HCT116 (cell line): ENCODE results near the gene CFD. TPM values are rescaled to one million over a fixed set of nuclear protein-coding genes. Genes with fewer than 3 reads are reported as not detected.

Source experiments
- ATAC-seq: fragments of 200-7000 bp; cut with Tn5 transposase; 2 replicates; pipeline ENCODE4 v1.9.1; 2020; ENCODE audit warnings: mild to moderate bottlenecking, moderate library complexity
- BruUV-seq: library from RNA; stranded (reverse); fragments of 400-500 nt; replicated peaks from 2 replicates; lab custom pipeline; 2021; lab: Mats Ljungman, UMichigan
- CTCF ChIA-PET: fragments of 300-600 bp; sonication (Branson Sonifier 250); formaldehyde crosslinking; loops from one replicate; lab custom pipeline; 2021; ENCODE audit warnings: antibody characterized with exemption; lab: Charles Lee
- POLR2A ChIA-PET: fragments of 300-600, 350-600 bp; sonication (Branson Sonifier 250); formaldehyde crosslinking; loops from one replicate; lab custom pipeline; 2021; ENCODE audit warnings: antibody characterized with exemption; lab: Charles Lee
- RAD21 ChIA-PET, 2 experiments: fragments of 300-600 bp; sonication (Branson Sonifier 250); formaldehyde crosslinking; loops; one replicate each; lab custom pipeline; 2023; ENCODE audit warnings: low total read pairs in 2 of 2; ENCODE audit not compliant: uncharacterized antibody in 2 of 2, unreplicated experiment in 2 of 2, low non-redundant PET in 1 of 2; lab: Charles Lee
- DNase-seq: peaks from one replicate; pipeline ENCODE4 v3.0.0-alpha.2; 2010; ENCODE audit warnings: low read depth, low spot score
- H2AFZ ChIP-seq: fragments of 200-600 bp; shearing (Covaris generic), sonication (generic); 2 replicates; pipeline ENCODE4 v1.6.1; 2017; ENCODE audit warnings: low read depth, mixed run types, mixed read lengths, antibody characterized with exemption, low read length; ENCODE audit not compliant: poor library complexity, severe bottlenecking
- H3K27ac ChIP-seq: 2 replicates; pipeline ENCODE4 v1.5.1; 2012; ENCODE audit warnings: low read depth, low read length
- H3K27me3 ChIP-seq: fragments of 200-600 bp; sonication (generic); 2 replicates; pipeline ENCODE4 v1.6.1; 2016; ENCODE audit warnings: mixed run types, low read length, mixed read lengths; ENCODE audit not compliant: insufficient read depth
- H3K36me3 ChIP-seq, 2 experiments: fragments of 200-500 bp in 1 of 2; fragments of 200-600 bp in 1 of 2; sonication (Bioruptor generic) in 1 of 2; sonication (generic) in 1 of 2; 2 replicates each; pipeline versions ENCODE4 v1.5.1 to v1.6.1; 2014 to 2016; ENCODE audit warnings: low read length in 2 of 2, inconsistent platforms in 1 of 2, mixed read lengths in 1 of 2, mixed run types in 1 of 2; ENCODE audit not compliant: insufficient read depth in 2 of 2, control insufficient read depth in 1 of 2
- H3K4me1 ChIP-seq, 2 experiments: fragments of 200-600 bp in 1 of 2; sonication (generic) in 1 of 2; 2 replicates each; pipeline versions ENCODE4 v1.5.1 to v1.6.1; 2012 to 2017; ENCODE audit warnings: low read length in 2 of 2, inconsistent platforms in 1 of 2, mild to moderate bottlenecking in 1 of 2, mixed read lengths in 1 of 2, mixed run types in 1 of 2, moderate library complexity in 1 of 2; ENCODE audit not compliant: insufficient read depth in 2 of 2, control insufficient read depth in 1 of 2
- H3K4me2 ChIP-seq: fragments of 200-600 bp; sonication (generic); 2 replicates; pipeline ENCODE4 v1.6.1; 2017; ENCODE audit warnings: mixed run types, low read length, mixed read lengths
- H3K4me3 ChIP-seq, 2 experiments: fragments of 200-600 bp in 1 of 2; sonication (generic) in 1 of 2; replicated peaks in 1 of 2; 2 replicates each; pipeline ENCODE4 v1.5.1; 2011 to 2016; ENCODE audit warnings: low read length in 2 of 2, control low read depth in 1 of 2, low read depth in 1 of 2, mild to moderate bottlenecking in 1 of 2, mixed read lengths in 1 of 2, mixed run types in 1 of 2
- H3K79me2 ChIP-seq: fragments of 200-600 bp; sonication (generic); 2 replicates; pipeline ENCODE4 v1.6.1; 2017; ENCODE audit warnings: mild to moderate bottlenecking, mixed run types, low read length, moderate library complexity, mixed read lengths; ENCODE audit not compliant: insufficient read depth
- H3K9ac ChIP-seq: fragments of 200-600 bp; sonication (generic); 2 replicates; pipeline ENCODE4 v1.6.1; 2016; ENCODE audit warnings: low read length, mixed read lengths
- H3K9me2 ChIP-seq: fragments of 200-600 bp; sonication (generic), shearing (Covaris generic); 2 replicates; pipeline ENCODE4 v1.6.1; 2017; ENCODE audit warnings: mixed run types, mild to moderate bottlenecking, moderate library complexity; ENCODE audit not compliant: insufficient read depth
- H3K9me3 ChIP-seq, 2 experiments: fragments of 200-500 bp in 1 of 2; fragments of 200-600 bp in 1 of 2; sonication (Bioruptor generic) in 1 of 2; sonication (generic) in 1 of 2; 2 replicates each; pipeline ENCODE4 v1.6.1; 2014 to 2017; ENCODE audit warnings: low read length in 2 of 2, mixed read lengths in 2 of 2, inconsistent platforms in 1 of 2, low read depth in 1 of 2, mild to moderate bottlenecking in 1 of 2, mixed run types in 1 of 2, moderate library complexity in 1 of 2; ENCODE audit not compliant: control insufficient read depth in 1 of 2, insufficient read depth in 1 of 2
- H4K20me1 ChIP-seq: fragments of 200-600 bp; sonication (generic), shearing (Covaris generic); 2 replicates; pipeline ENCODE4 v1.6.1; 2017; ENCODE audit warnings: mixed run types, mild to moderate bottlenecking, moderate library complexity; ENCODE audit not compliant: insufficient read depth
- ATF3 ChIP-seq: IDR thresholded peaks from 2 replicates; pipeline ENCODE4 v1.6.1; 2012
- CEBPB ChIP-seq: IDR thresholded peaks from 2 replicates; pipeline ENCODE4 v1.6.1; 2012; ENCODE audit warnings: low read depth
- CTCF ChIP-seq, 3 experiments: fragments of 200-600 bp in 1 of 3; sonication (generic) in 1 of 3; IDR thresholded peaks in 2 of 3; conservative IDR thresholded peaks in 1 of 3; 2 replicates each; pipeline ENCODE4 v1.5.1; 2012 to 2017; ENCODE audit warnings: low read depth in 2 of 3, low read length in 2 of 3, antibody characterized with exemption in 1 of 3, borderline replicate concordance in 1 of 3, control low read depth in 1 of 3, mild to moderate bottlenecking in 1 of 3, mixed read lengths in 1 of 3, mixed run types in 1 of 3, moderate library complexity in 1 of 3; ENCODE audit not compliant: insufficient read depth in 1 of 3
- EGR1 ChIP-seq: IDR thresholded peaks from 2 replicates; pipeline ENCODE4 v1.6.1; 2012; ENCODE audit warnings: low read depth
- ELF1 ChIP-seq: IDR thresholded peaks from 2 replicates; pipeline ENCODE4 v1.6.1; 2012; ENCODE audit warnings: low read depth, borderline replicate concordance
- EZH2phosphoT487 ChIP-seq: fragments of 200-600 bp; IDR thresholded peaks from 2 replicates; pipeline ENCODE4 v1.6.1; 2018; ENCODE audit warnings: antibody characterized with exemption, borderline replicate concordance
- FOSL1 ChIP-seq: IDR thresholded peaks from 2 replicates; pipeline ENCODE4 v1.6.1; 2012; ENCODE audit warnings: low read depth
- JUND ChIP-seq: IDR thresholded peaks from 2 replicates; pipeline ENCODE4 v1.6.1; 2012
- MAX ChIP-seq: IDR thresholded peaks from 2 replicates; pipeline ENCODE4 v1.6.1; 2012
- POLR2A ChIP-seq: IDR thresholded peaks from 2 replicates; pipeline ENCODE4 v1.7.0; 2011; ENCODE audit warnings: borderline replicate concordance; ENCODE audit not compliant: insufficient read depth, insufficient read length; ENCODE audit errors: extremely low read depth
- RAD21 ChIP-seq: IDR thresholded peaks from 2 replicates; pipeline ENCODE4 v1.6.1; 2012; ENCODE audit warnings: low read depth, mild to moderate bottlenecking
- SIN3A ChIP-seq: IDR thresholded peaks from 2 replicates; pipeline ENCODE4 v1.6.1; 2012; ENCODE audit warnings: low read depth
- SP1 ChIP-seq: IDR thresholded peaks from 2 replicates; pipeline ENCODE4 v1.6.1; 2012; ENCODE audit warnings: low read depth
- SRF ChIP-seq: IDR thresholded peaks from 2 replicates; pipeline ENCODE4 v1.6.1; 2012; ENCODE audit warnings: low read depth
- ZBTB33 ChIP-seq: IDR thresholded peaks from 2 replicates; pipeline ENCODE4 v1.6.1; 2011; ENCODE audit warnings: mild to moderate bottlenecking, low read length, moderate library complexity; ENCODE audit not compliant: insufficient replicate concordance; ENCODE audit errors: extremely low read depth
- ZFX ChIP-seq: fragments of 450-650 bp; IDR thresholded peaks from 2 replicates; pipeline ENCODE4 v1.6.1; 2017
- ZNF274 ChIP-seq: fragments of 200-500 bp; sonication (Bioruptor generic); IDR thresholded peaks from 2 replicates; pipeline ENCODE4 v1.6.1; 2014; ENCODE audit warnings: mild to moderate bottlenecking, low read depth, low read length, inconsistent platforms
- intact Hi-C: fragments of 100-400 bp; cut with micrococcal nuclease; formaldehyde crosslinking; loops from 2 replicates; pipeline ENCODE4 v1.10.0; 2022
- total RNA-seq: library from RNA; stranded (reverse); gene quantifications from one replicate; pipeline ENCODE4 v1.2.1, GENCODE V29; 2021; ENCODE audit not compliant: unreplicated experiment

Gene CFD
- total RNA-seq, 1 experiment from 2014 or later: 80.2 TPM

- ChIA-PET CTCF (no interaction called here), RAD21 (no interaction called here), POLR2A (no interaction called here)
- no TSS peak for BruUV-seq
- peak overlapping the region; percentile 57; the same call in 1 of the 2 replicates for H3K9ac ChIP-seq
- ATAC-seq: no peak
- no peaks in the 10 kb centered on the region for H3K79me2 ChIP-seq
- H3K4me2 ChIP-seq: peak overlapping the region; percentile 60
- TF ChIP-seq POLR2A: no peak
- TF ChIP-seq MAX: no peak
- TF ChIP-seq SIN3A: no peak
- no peak for TF ChIP-seq ATF3
- TF ChIP-seq ELF1: no peak
- no peak for TF ChIP-seq RAD21
- no peak for TF ChIP-seq SP1
- no peak for TF ChIP-seq CEBPB
- no peak for TF ChIP-seq SRF
- TF ChIP-seq CTCF (IDR thresholded peaks at IDR 0.05 in 2 of 3, conservative IDR thresholded peaks at IDR 0.05 in 1 of 3; ENCODE audit: borderline replicate concordance in 1 of 3, insufficient read depth in 1 of 3, low read depth in 2 of 3, low read length in 2 of 3): no peak
- no peak for TF ChIP-seq EZH2phosphoT487
- TF ChIP-seq JUND: no peak
- TF ChIP-seq ZFX: no peak
- TF ChIP-seq ZBTB33: no peak
- no peak for TF ChIP-seq EGR1
- no peak for TF ChIP-seq FOSL1
- no peak for TF ChIP-seq ZNF274
- H3K4me1 ChIP-seq: peaks cover 20 to 22% of the 10 kb centered on the region in 2 experiments
- intact Hi-C loops: no loop called here
- peak overlapping the region; percentile 77 for H3K27ac ChIP-seq
- peaks cover 9 to 17% of the 10 kb centered on the region in 2 experiments; a peak in 3 of 4 replicates for H3K36me3 ChIP-seq
- H3K9me2 ChIP-seq: no peaks in the 10 kb centered on the region
- H2AFZ ChIP-seq: no peak overlapping the region
- H3K4me3 ChIP-seq: no peak overlapping the region
- H4K20me1 ChIP-seq: no peaks in the 10 kb centered on the region
- no peaks in the 10 kb centered on the region for H3K27me3 ChIP-seq
- DNase-seq: no peak
- no peaks in the 10 kb centered on the region for H3K9me3 ChIP-seq
Observed at GRCh38 chr19:884420-885211, 25.2 kb downstream of the CFD start.
